ES-I3 (cell line): ENCODE data around the gene MVB12B.
"Not testable (repeated sequence)": the region's sequence is repeated elsewhere in the genome, so short reads cannot be mapped to it uniquely, and the experiment has no call there.

Experiments used
- H3K36me3 ChIP-seq: 2 replicates; pipeline ENCODE4 v1.6.1; 2013; ENCODE audit warnings: mild to moderate bottlenecking, low read length, control low read depth, moderate library complexity; ENCODE audit not compliant: insufficient read depth
- H3K4me1 ChIP-seq: 2 replicates; pipeline ENCODE4 v1.6.1; 2013; ENCODE audit warnings: mild to moderate bottlenecking, control low read depth, low read length; ENCODE audit not compliant: insufficient read depth
- H3K9ac ChIP-seq: 2 replicates; pipeline ENCODE4 v1.6.1; 2013; ENCODE audit warnings: low read depth, mild to moderate bottlenecking, low read length, moderate library complexity
- H3K9me3 ChIP-seq: 2 replicates; pipeline ENCODE4 v1.6.1; 2013; ENCODE audit warnings: mild to moderate bottlenecking, low read length, moderate library complexity; ENCODE audit not compliant: control insufficient read depth, insufficient read depth

Gene MVB12B

GRCh38 chr9:126326228-126327005 lies at the start of gene MVB12B:
Gene MVB12B (plus strand): TSS chr9:126326829. CDS start chr9:126326930, 101 bp downstream.
- Histone ChIP-seq H3K9me3 (no peaks in the 10 kb centered on the region), H3K36me3 (no peaks in the 10 kb centered on the region), H3K4me1 (no peaks in the 10 kb centered on the region; the same call in 1 of the 2 replicates), H3K9ac (peak within 1 kb of the TSS; percentile 50)

GRCh38 chr9:126283799-126284465 lies 42.7 kb upstream of the MVB12B start:
- H3K36me3 ChIP-seq, result no peaks in the 10 kb centered on the region
- H3K9ac ChIP-seq, result no peak overlapping the region
- no peaks in the 10 kb centered on the region for H3K4me1 ChIP-seq
- no peaks in the 10 kb centered on the region for H3K9me3 ChIP-seq

GRCh38 chr9:126285652-126286051 lies 41.0 kb upstream of the MVB12B start:
- not testable (repeated sequence) for H3K9me3 ChIP-seq, H3K4me1 ChIP-seq, H3K9ac ChIP-seq, H3K36me3 ChIP-seq

- no peaks in the 10 kb centered on the region for H3K36me3 ChIP-seq
- peaks cover 5% of the 10 kb centered on the region; the same call in 1 of the 2 replicates for H3K4me1 ChIP-seq
- H3K9me3 ChIP-seq, result no peaks in the 10 kb centered on the region
- H3K9ac ChIP-seq, result no peak overlapping the region
Measured at GRCh38 chr9:126287166-126287866, 39.3 kb upstream of the MVB12B start.

- Histone ChIP-seq H3K36me3 (no peaks in the 10 kb centered on the region), H3K9ac (no peak overlapping the region), H3K9me3 (no peaks in the 10 kb centered on the region), H3K4me1 (peaks cover 5% of the 10 kb centered on the region; the same call in 1 of the 2 replicates)
Measured at GRCh38 chr9:126290871-126291270, 35.8 kb upstream of the MVB12B start.

- Histone ChIP-seq H3K36me3 (no peaks in the 10 kb centered on the region), H3K9ac (no peak overlapping the region), H3K4me1 (peaks cover 5% of the 10 kb centered on the region; the same call in 1 of the 2 replicates), H3K9me3 (no peaks in the 10 kb centered on the region)
Measured at GRCh38 chr9:126291925-126292324, 34.7 kb upstream of the MVB12B start.

- H3K4me1 ChIP-seq, result peaks cover 5% of the 10 kb centered on the region; the same call in 1 of the 2 replicates
- no peaks in the 10 kb centered on the region for H3K36me3 ChIP-seq
- H3K9me3 ChIP-seq, result no peaks in the 10 kb centered on the region
- no peak overlapping the region for H3K9ac ChIP-seq
Measured at GRCh38 chr9:126292736-126293521, 33.7 kb upstream of the MVB12B start.

- H3K36me3 ChIP-seq, result no peaks in the 10 kb centered on the region
- H3K9me3 ChIP-seq, result no peaks in the 10 kb centered on the region
- no peak overlapping the region for H3K9ac ChIP-seq
- peaks cover 5% of the 10 kb centered on the region; the same call in 1 of the 2 replicates for H3K4me1 ChIP-seq
Measured at GRCh38 chr9:126293522-126293889, 33.1 kb upstream of the MVB12B start.

GRCh38 chr9:126294331-126295081 lies 32.1 kb upstream of the MVB12B start:
- Histone ChIP-seq H3K36me3 (no peaks in the 10 kb centered on the region), H3K4me1 (peaks cover 5% of the 10 kb centered on the region; the same call in 1 of the 2 replicates), H3K9me3 (no peaks in the 10 kb centered on the region), H3K9ac (no peak overlapping the region)

GRCh38 chr9:126295082-126295477 lies 31.5 kb upstream of the MVB12B start:
- no peaks in the 10 kb centered on the region for H3K36me3 ChIP-seq
- H3K9ac ChIP-seq, result no peak overlapping the region
- H3K9me3 ChIP-seq, result no peaks in the 10 kb centered on the region
- peaks cover 5% of the 10 kb centered on the region; the same call in 1 of the 2 replicates for H3K4me1 ChIP-seq

GRCh38 chr9:126295516-126295915 lies 31.1 kb upstream of the MVB12B start:
- Histone ChIP-seq H3K9me3 (no peaks in the 10 kb centered on the region), H3K9ac (no peak overlapping the region), H3K36me3 (no peaks in the 10 kb centered on the region), H3K4me1 (peaks cover 5% of the 10 kb centered on the region; the same call in 1 of the 2 replicates)

- no peak overlapping the region for H3K9ac ChIP-seq
- H3K36me3 ChIP-seq, result no peaks in the 10 kb centered on the region
- H3K9me3 ChIP-seq, result no peaks in the 10 kb centered on the region
- peaks cover under 1% of the 10 kb centered on the region; the same call in 1 of the 2 replicates for H3K4me1 ChIP-seq
Measured at GRCh38 chr9:126295936-126296600, 30.6 kb upstream of the MVB12B start.

GRCh38 chr9:126296687-126297086 lies 29.9 kb upstream of the MVB12B start:
- no peaks in the 10 kb centered on the region for H3K4me1 ChIP-seq
- H3K36me3 ChIP-seq, result no peaks in the 10 kb centered on the region
- H3K9me3 ChIP-seq, result no peaks in the 10 kb centered on the region
- H3K9ac ChIP-seq, result no peak overlapping the region
